Hematopoietic multipotent progenitor cell (in vitro differentiated cells): ENCODE results near the gene TCF4. TPM values are rescaled to one million over a fixed set of nuclear protein-coding genes. Genes with fewer than 3 reads are reported as not detected.
"Not testable (repeated sequence)": the region's sequence is repeated elsewhere in the genome, so short reads cannot be mapped to it uniquely, and the experiment has no call there.

ENCODE experiments used
- DNase-seq, 3 donors: peaks; one replicate each; pipeline ENCODE4 v3.0.0-alpha.2; 2011 to 2015; ENCODE audit warnings: low read depth in 2 of 3, low spot score in 2 of 3
- total RNA-seq: library from RNA; depleted of rRNA; stranded (reverse); fragments of >200 nt; gene quantifications from one replicate; pipeline ENCODE4 v1.2.3, GENCODE V29; 2012

Gene TCF4
- total RNA-seq, 1 donor: 127 TPM

GRCh38 chr18:55483266-55483871, 104.6 kb downstream of the TCF4 start:
- no peak for DNase-seq

GRCh38 chr18:55479656-55480420, 108.2 kb downstream of the TCF4 start:
- DNase-seq: no peak

GRCh38 chr18:55477860-55478581, 110.0 kb downstream of the TCF4 start:
- DNase-seq: no peak

- DNase-seq: peak; percentile 0 to 88 (median 76)
Observed at GRCh38 chr18:55477499-55477859, 110.5 kb downstream of the TCF4 start.

GRCh38 chr18:55475916-55476315, 112.1 kb downstream of the TCF4 start:
- DNase-seq: no peak

GRCh38 chr18:55475467-55475866, 112.5 kb downstream of the TCF4 start:
- DNase-seq: no peak

GRCh38 chr18:55473560-55473959, 114.4 kb downstream of the TCF4 start:
- no peak for DNase-seq

- DNase-seq: no peak
Observed at GRCh38 chr18:55473058-55473457, 114.9 kb downstream of the TCF4 start.

- no peak for DNase-seq
Observed at GRCh38 chr18:55470826-55471225, 117.2 kb downstream of the TCF4 start.

- DNase-seq: not testable (repeated sequence)
Observed at GRCh38 chr18:55469134-55469533, 118.9 kb downstream of the TCF4 start.

- no peak for DNase-seq
Observed at GRCh38 chr18:55466789-55467188, 121.2 kb downstream of the TCF4 start.

- DNase-seq: peak in 2 of 3 donors; percentile 22 to 61
Observed at GRCh38 chr18:55465313-55465712, 122.7 kb downstream of the TCF4 start.

GRCh38 chr18:55464581-55464980, 123.4 kb downstream of the TCF4 start:
- no peak for DNase-seq

- no peak for DNase-seq
Observed at GRCh38 chr18:55462652-55463051, 125.3 kb downstream of the TCF4 start.

GRCh38 chr18:55461848-55462247, 126.1 kb downstream of the TCF4 start:
- no peak for DNase-seq

GRCh38 chr18:55458456-55459203, 129.4 kb downstream of the TCF4 start:
- DNase-seq: no peak

GRCh38 chr18:55457028-55457427, 131.0 kb downstream of the TCF4 start:
- DNase-seq: peak in 1 of 3 donors; percentile 27

- DNase-seq: no peak
Observed at GRCh38 chr18:55455938-55456337, 132.1 kb downstream of the TCF4 start.

- no peak for DNase-seq
Observed at GRCh38 chr18:55453186-55453585, 134.8 kb downstream of the TCF4 start.

- DNase-seq: no peak
Observed at GRCh38 chr18:55452123-55452611, 135.8 kb downstream of the TCF4 start.
